Activated naive CD8-positive, alpha-beta T cell treated with anti-CD3 and anti-CD28 coated beads, Interleukin-2, amount 50 U/mL, for 24 hours (primary cell): ENCODE results near the gene COBLL1.

ENCODE experiments used
- ATAC-seq: fragments of 150-1000 bp; cut with Tn5 transposase; one replicate; pipeline ENCODE4 v1.10.0; 2021
- DNase-seq: peaks from one replicate; pipeline ENCODE4 v3.0.0; 2021
- H3K27ac Mint-ChIP-seq: one replicate; pipeline ENCODE4 v1.8.0; 2021; ENCODE audit warnings: mild to moderate bottlenecking, mixed read lengths
- H3K27me3 Mint-ChIP-seq: one replicate; pipeline ENCODE4 v1.8.0; 2021; ENCODE audit warnings: mixed read lengths
- H3K36me3 Mint-ChIP-seq: one replicate; pipeline ENCODE4 v1.8.0; 2021; ENCODE audit warnings: low read depth, mixed read lengths
- H3K4me1 Mint-ChIP-seq: one replicate; pipeline ENCODE4 v1.8.0; 2021; ENCODE audit warnings: mixed read lengths
- H3K4me3 Mint-ChIP-seq: one replicate; pipeline ENCODE4 v1.8.0; 2021; ENCODE audit warnings: mild to moderate bottlenecking, moderate library complexity, mixed read lengths
- H3K9me3 Mint-ChIP-seq: one replicate; pipeline ENCODE4 v1.8.0; 2021; ENCODE audit warnings: mixed read lengths

COBLL1 gene

GRCh38 chr2:164693834-164694233 is 147.8 kb downstream of the COBLL1 start:
- no peak for DNase-seq
- Mint-ChIP-seq H3K27me3 (no peaks in the 10 kb centered on the region), H3K4me1 (no peaks in the 10 kb centered on the region), H3K4me3 (no peak overlapping the region), H3K36me3 (no peaks in the 10 kb centered on the region), H3K27ac (no peak overlapping the region), H3K9me3 (no peaks in the 10 kb centered on the region)
- no peak for ATAC-seq

- Mint-ChIP-seq H3K27ac (no peak overlapping the region), H3K36me3 (no peaks in the 10 kb centered on the region), H3K4me3 (no peak overlapping the region), H3K4me1 (no peaks in the 10 kb centered on the region), H3K9me3 (no peaks in the 10 kb centered on the region), H3K27me3 (no peaks in the 10 kb centered on the region)
- no peak for DNase-seq
- no peak for ATAC-seq
These were observed 148.2 kb downstream of the COBLL1 start for GRCh38 chr2:164693390-164693789.

- ATAC-seq, result no peak
- no peaks in the 10 kb centered on the region for H3K27me3 Mint-ChIP-seq
- H3K9me3 Mint-ChIP-seq, result no peaks in the 10 kb centered on the region
- no peak overlapping the region for H3K27ac Mint-ChIP-seq
- no peaks in the 10 kb centered on the region for H3K4me1 Mint-ChIP-seq
- no peak overlapping the region for H3K4me3 Mint-ChIP-seq
- H3K36me3 Mint-ChIP-seq, result no peaks in the 10 kb centered on the region
- no peak for DNase-seq
These were observed 148.7 kb downstream of the COBLL1 start for GRCh38 chr2:164692958-164693357.

GRCh38 chr2:164692114-164692513 is 149.5 kb downstream of the COBLL1 start:
- Mint-ChIP-seq H3K27ac (no peak overlapping the region), H3K4me1 (no peaks in the 10 kb centered on the region), H3K9me3 (no peaks in the 10 kb centered on the region), H3K27me3 (no peaks in the 10 kb centered on the region), H3K4me3 (no peak overlapping the region), H3K36me3 (no peaks in the 10 kb centered on the region)
- DNase-seq, result no peak
- ATAC-seq, result no peak

- no peaks in the 10 kb centered on the region for H3K4me1 Mint-ChIP-seq
- ATAC-seq, result no peak
- no peak overlapping the region for H3K4me3 Mint-ChIP-seq
- H3K9me3 Mint-ChIP-seq, result no peaks in the 10 kb centered on the region
- no peak overlapping the region for H3K27ac Mint-ChIP-seq
- no peaks in the 10 kb centered on the region for H3K36me3 Mint-ChIP-seq
- no peak for DNase-seq
- no peaks in the 10 kb centered on the region for H3K27me3 Mint-ChIP-seq
These were observed 150.2 kb downstream of the COBLL1 start for GRCh38 chr2:164691346-164691887.

GRCh38 chr2:164690361-164690760 is 151.3 kb downstream of the COBLL1 start:
- no peaks in the 10 kb centered on the region for H3K9me3 Mint-ChIP-seq
- H3K4me3 Mint-ChIP-seq, result no peak overlapping the region
- no peaks in the 10 kb centered on the region for H3K4me1 Mint-ChIP-seq
- no peaks in the 10 kb centered on the region for H3K36me3 Mint-ChIP-seq
- ATAC-seq, result no peak
- no peak overlapping the region for H3K27ac Mint-ChIP-seq
- no peaks in the 10 kb centered on the region for H3K27me3 Mint-ChIP-seq
- DNase-seq, result no peak

GRCh38 chr2:164688896-164689419 is 152.7 kb downstream of the COBLL1 start:
- Mint-ChIP-seq H3K27ac (no peak overlapping the region), H3K4me1 (no peaks in the 10 kb centered on the region), H3K9me3 (no peaks in the 10 kb centered on the region), H3K27me3 (no peaks in the 10 kb centered on the region), H3K36me3 (no peaks in the 10 kb centered on the region), H3K4me3 (no peak overlapping the region)
- ATAC-seq (no peak), DNase-seq (no peak)

GRCh38 chr2:164681009-164681408 is 160.6 kb downstream of the COBLL1 start:
- H3K27ac Mint-ChIP-seq, result no peak overlapping the region
- no peaks in the 10 kb centered on the region for H3K27me3 Mint-ChIP-seq
- H3K4me3 Mint-ChIP-seq, result no peak overlapping the region
- H3K9me3 Mint-ChIP-seq, result no peaks in the 10 kb centered on the region
- H3K36me3 Mint-ChIP-seq, result no peaks in the 10 kb centered on the region
- H3K4me1 Mint-ChIP-seq, result no peaks in the 10 kb centered on the region
- no peak for ATAC-seq
- DNase-seq, result no peak

- H3K27me3 Mint-ChIP-seq, result no peaks in the 10 kb centered on the region
- H3K4me3 Mint-ChIP-seq, result no peak overlapping the region
- H3K4me1 Mint-ChIP-seq, result no peaks in the 10 kb centered on the region
- H3K27ac Mint-ChIP-seq, result no peak overlapping the region
- DNase-seq (no peak), ATAC-seq (no peak)
- no peaks in the 10 kb centered on the region for H3K36me3 Mint-ChIP-seq
- no peaks in the 10 kb centered on the region for H3K9me3 Mint-ChIP-seq
These were observed 162.9 kb downstream of the COBLL1 start for GRCh38 chr2:164678631-164679149.

GRCh38 chr2:164677733-164678132 is 163.9 kb downstream of the COBLL1 start:
- H3K4me3 Mint-ChIP-seq, result no peak overlapping the region
- no peaks in the 10 kb centered on the region for H3K9me3 Mint-ChIP-seq
- H3K27me3 Mint-ChIP-seq, result no peaks in the 10 kb centered on the region
- ATAC-seq, result no peak
- no peak for DNase-seq
- H3K4me1 Mint-ChIP-seq, result no peaks in the 10 kb centered on the region
- no peaks in the 10 kb centered on the region for H3K36me3 Mint-ChIP-seq
- no peak overlapping the region for H3K27ac Mint-ChIP-seq

- no peaks in the 10 kb centered on the region for H3K9me3 Mint-ChIP-seq
- H3K27me3 Mint-ChIP-seq, result no peaks in the 10 kb centered on the region
These were observed 164.4 kb downstream of the COBLL1 start for GRCh38 chr2:164677271-164677670.

GRCh38 chr2:164675687-164676086 is 165.9 kb downstream of the COBLL1 start:
- Mint-ChIP-seq H3K4me3 (no peak overlapping the region), H3K4me1 (no peaks in the 10 kb centered on the region)
- ATAC-seq, result no peak

More at GRCh38 chr2:164677271-164677670, 164.4 kb downstream of the COBLL1 start:
- no peaks in the 10 kb centered on the region for H3K4me1 Mint-ChIP-seq
- no peaks in the 10 kb centered on the region for H3K36me3 Mint-ChIP-seq
- no peak overlapping the region for H3K27ac Mint-ChIP-seq
- DNase-seq, result no peak
- ATAC-seq, result no peak
- H3K4me3 Mint-ChIP-seq, result no peak overlapping the region

GRCh38 chr2:164675027-164675426 is 166.6 kb downstream of the COBLL1 start:
- H3K9me3 Mint-ChIP-seq, result no peaks in the 10 kb centered on the region
- ATAC-seq (no peak), DNase-seq (no peak)
- H3K27ac Mint-ChIP-seq, result no peak overlapping the region
- H3K4me1 Mint-ChIP-seq, result no peaks in the 10 kb centered on the region
- H3K27me3 Mint-ChIP-seq, result no peaks in the 10 kb centered on the region
- H3K36me3 Mint-ChIP-seq, result no peaks in the 10 kb centered on the region
- no peak overlapping the region for H3K4me3 Mint-ChIP-seq

More at GRCh38 chr2:164675687-164676086, 165.9 kb downstream of the COBLL1 start:
- H3K27ac Mint-ChIP-seq, result no peak overlapping the region
- no peaks in the 10 kb centered on the region for H3K9me3 Mint-ChIP-seq
- no peak for DNase-seq
- H3K27me3 Mint-ChIP-seq, result no peaks in the 10 kb centered on the region
- H3K36me3 Mint-ChIP-seq, result no peaks in the 10 kb centered on the region

- Mint-ChIP-seq H3K27me3 (no peaks in the 10 kb centered on the region), H3K4me1 (no peaks in the 10 kb centered on the region), H3K4me3 (no peak overlapping the region), H3K27ac (no peak overlapping the region), H3K9me3 (no peaks in the 10 kb centered on the region), H3K36me3 (no peaks in the 10 kb centered on the region)
- ATAC-seq, result no peak
- no peak for DNase-seq
These were observed 169.8 kb downstream of the COBLL1 start for GRCh38 chr2:164671664-164672396.

GRCh38 chr2:164669291-164669690 is 172.3 kb downstream of the COBLL1 start:
- no peak for ATAC-seq
- H3K9me3 Mint-ChIP-seq, result no peaks in the 10 kb centered on the region

More at GRCh38 chr2:164669291-164669690, 172.3 kb downstream of the COBLL1 start:
- no peaks in the 10 kb centered on the region for H3K27me3 Mint-ChIP-seq
- H3K27ac Mint-ChIP-seq, result no peak overlapping the region
- no peak for DNase-seq
- no peaks in the 10 kb centered on the region for H3K36me3 Mint-ChIP-seq
- H3K4me3 Mint-ChIP-seq, result no peak overlapping the region
- H3K4me1 Mint-ChIP-seq, result no peaks in the 10 kb centered on the region
